Subcutaneous abdominal adipose tissue (tissue), 5 donors: ENCODE data around the gene ATG7.

Experiments
- H3K27ac ChIP-seq: one replicate; pipeline ENCODE4 v1.7.0; 2013; ENCODE audit warnings: low read depth, mild to moderate bottlenecking, inconsistent platforms, low read length, moderate library complexity
- H3K27me3 ChIP-seq, 5 donors: one replicate each; pipeline ENCODE4 v1.7.0; 2013; ENCODE audit warnings: low read length in 5 of 5, inconsistent platforms in 1 of 5; ENCODE audit not compliant: control insufficient read depth in 5 of 5, insufficient read depth in 4 of 5
- H3K36me3 ChIP-seq, 5 donors: one replicate each; pipeline ENCODE4 v1.7.0; 2013; ENCODE audit warnings: low read length in 5 of 5; ENCODE audit not compliant: control insufficient read depth in 5 of 5, insufficient read depth in 5 of 5
- H3K4me1 ChIP-seq, 5 donors: one replicate each; pipeline ENCODE4 v1.7.0; 2013; ENCODE audit warnings: low read length in 5 of 5, mild to moderate bottlenecking in 3 of 5, moderate library complexity in 1 of 5; ENCODE audit not compliant: control insufficient read depth in 5 of 5, insufficient read depth in 5 of 5
- H3K4me3 ChIP-seq, 5 donors: one replicate each; pipeline ENCODE4 v1.7.0; 2013; ENCODE audit warnings: low read length in 5 of 5, low read depth in 1 of 5
- H3K9ac ChIP-seq, 5 donors: one replicate each; pipeline ENCODE4 v1.7.0; 2013; ENCODE audit warnings: low read length in 5 of 5, mild to moderate bottlenecking in 4 of 5, moderate library complexity in 3 of 5
- H3K9me3 ChIP-seq, 5 donors: one replicate each; pipeline ENCODE4 v1.7.0; 2013; ENCODE audit warnings: low read length in 5 of 5; ENCODE audit not compliant: control insufficient read depth in 5 of 5
- donor health status: healthy.
- donor health status: healthy.
- donor health status: healthy.
- donor health status: healthy.
- donor health status: healthy.

ATG7 gene

GRCh38 chr3:11541321-11542303 is 269.4 kb downstream of the ATG7 start:
- H3K9ac ChIP-seq: no peak overlapping the region
- no peak overlapping the region for H3K27ac ChIP-seq
- no peaks in the 10 kb centered on the region for H3K36me3 ChIP-seq
- H3K4me1 ChIP-seq: peaks cover 0 to 16% (median 13%) of the 10 kb centered on the region in 5 donors
- H3K4me3 ChIP-seq: no peak overlapping the region
- H3K9me3 ChIP-seq: peaks cover 0 to 15% (median 7%) of the 10 kb centered on the region in 5 donors
- no peaks in the 10 kb centered on the region for H3K27me3 ChIP-seq

GRCh38 chr3:11542551-11542950 is 270.4 kb downstream of the ATG7 start:
- H3K36me3 ChIP-seq: no peaks in the 10 kb centered on the region
- H3K27me3 ChIP-seq: no peaks in the 10 kb centered on the region
- H3K4me1 ChIP-seq: peaks cover 0 to 16% (median 13%) of the 10 kb centered on the region in 5 donors
- H3K9ac ChIP-seq: no peak overlapping the region
- no peak overlapping the region for H3K27ac ChIP-seq
- no peak overlapping the region for H3K4me3 ChIP-seq
- peaks cover 0 to 15% (median 7%) of the 10 kb centered on the region in 5 donors for H3K9me3 ChIP-seq

GRCh38 chr3:11543141-11543947 is 271.1 kb downstream of the ATG7 start:
- Histone ChIP-seq H3K4me1 (peaks cover 0 to 16% (median 13%) of the 10 kb centered on the region in 5 donors), H3K9me3 (peaks cover 0 to 15% (median 7%) of the 10 kb centered on the region in 5 donors), H3K27me3 (no peaks in the 10 kb centered on the region), H3K36me3 (no peaks in the 10 kb centered on the region), H3K4me3 (peak overlapping the region in 1 of 5 donors; percentile 35), H3K27ac (no peak overlapping the region), H3K9ac (no peak overlapping the region)

GRCh38 chr3:11543948-11544387 is 271.8 kb downstream of the ATG7 start:
- Histone ChIP-seq H3K4me1 (peaks cover 0 to 19% (median 13%) of the 10 kb centered on the region in 5 donors), H3K9ac (no peak overlapping the region), H3K9me3 (peaks cover 0 to 15% (median 7%) of the 10 kb centered on the region in 5 donors), H3K36me3 (no peaks in the 10 kb centered on the region), H3K27me3 (no peaks in the 10 kb centered on the region), H3K4me3 (peak overlapping the region in 1 of 5 donors; percentile 35), H3K27ac (no peak overlapping the region)

- no peak overlapping the region for H3K27ac ChIP-seq
- peaks cover 0 to 15% (median 7%) of the 10 kb centered on the region in 5 donors for H3K9me3 ChIP-seq
- H3K27me3 ChIP-seq: no peaks in the 10 kb centered on the region
- no peak overlapping the region for H3K9ac ChIP-seq
- H3K36me3 ChIP-seq: no peaks in the 10 kb centered on the region
- H3K4me3 ChIP-seq: peak overlapping the region in 1 of 5 donors; percentile 11
- H3K4me1 ChIP-seq: peaks cover 0 to 19% (median 13%) of the 10 kb centered on the region in 5 donors
Measured at GRCh38 chr3:11544412-11545181, 272.4 kb downstream of the ATG7 start.

GRCh38 chr3:11545186-11545851 is 273.1 kb downstream of the ATG7 start:
- peak overlapping the region in 1 of 5 donors; percentile 11 for H3K4me3 ChIP-seq
- no peak overlapping the region for H3K27ac ChIP-seq
- no peaks in the 10 kb centered on the region for H3K27me3 ChIP-seq
- H3K4me1 ChIP-seq: peaks cover 0 to 21% (median 14%) of the 10 kb centered on the region in 5 donors
- peaks cover 0 to 15% (median 7%) of the 10 kb centered on the region in 5 donors for H3K9me3 ChIP-seq
- H3K9ac ChIP-seq: no peak overlapping the region
- no peaks in the 10 kb centered on the region for H3K36me3 ChIP-seq

GRCh38 chr3:11546657-11547302 is 274.6 kb downstream of the ATG7 start:
- H3K9ac ChIP-seq: no peak overlapping the region
- H3K27me3 ChIP-seq: no peaks in the 10 kb centered on the region
- no peaks in the 10 kb centered on the region for H3K36me3 ChIP-seq
- H3K4me3 ChIP-seq: no peak overlapping the region
- no peak overlapping the region for H3K27ac ChIP-seq
- H3K9me3 ChIP-seq: peaks cover 0 to 15% (median 7%) of the 10 kb centered on the region in 5 donors
- peaks cover 0 to 31% (median 22%) of the 10 kb centered on the region in 5 donors for H3K4me1 ChIP-seq

- Histone ChIP-seq H3K36me3 (no peaks in the 10 kb centered on the region), H3K9ac (no peak overlapping the region), H3K27me3 (no peaks in the 10 kb centered on the region), H3K27ac (no peak overlapping the region), H3K4me3 (no peak overlapping the region), H3K9me3 (peaks cover 0 to 15% (median 7%) of the 10 kb centered on the region in 5 donors), H3K4me1 (peaks cover 0 to 31% (median 22%) of the 10 kb centered on the region in 5 donors)
Measured at GRCh38 chr3:11547498-11547897, 275.3 kb downstream of the ATG7 start.
